GM10266 (cell line): ENCODE measurements around the gene NME4.
A peak's percentile ranks its signal among the peaks of the same experiment; 100 is the strongest.
"Not testable (repeated sequence)": the region's sequence is repeated elsewhere in the genome, so short reads cannot be mapped to it uniquely, and the experiment has no call there.

Source experiments
- DNase-seq: peaks from one replicate; pipeline ENCODE4 v3.0.0; 2012; ENCODE audit errors: extremely low spot score
- TF ChIP-seq, protein P1 (sequence below): IDR thresholded peaks from 2 replicates; pipeline ENCODE4 v1.5.1; 2012; ENCODE audit warnings: mild to moderate bottlenecking, low read depth; ENCODE audit not compliant: control insufficient read depth, insufficient read depth; ENCODE audit errors: missing control alignments

The NME4 gene

DNA sequence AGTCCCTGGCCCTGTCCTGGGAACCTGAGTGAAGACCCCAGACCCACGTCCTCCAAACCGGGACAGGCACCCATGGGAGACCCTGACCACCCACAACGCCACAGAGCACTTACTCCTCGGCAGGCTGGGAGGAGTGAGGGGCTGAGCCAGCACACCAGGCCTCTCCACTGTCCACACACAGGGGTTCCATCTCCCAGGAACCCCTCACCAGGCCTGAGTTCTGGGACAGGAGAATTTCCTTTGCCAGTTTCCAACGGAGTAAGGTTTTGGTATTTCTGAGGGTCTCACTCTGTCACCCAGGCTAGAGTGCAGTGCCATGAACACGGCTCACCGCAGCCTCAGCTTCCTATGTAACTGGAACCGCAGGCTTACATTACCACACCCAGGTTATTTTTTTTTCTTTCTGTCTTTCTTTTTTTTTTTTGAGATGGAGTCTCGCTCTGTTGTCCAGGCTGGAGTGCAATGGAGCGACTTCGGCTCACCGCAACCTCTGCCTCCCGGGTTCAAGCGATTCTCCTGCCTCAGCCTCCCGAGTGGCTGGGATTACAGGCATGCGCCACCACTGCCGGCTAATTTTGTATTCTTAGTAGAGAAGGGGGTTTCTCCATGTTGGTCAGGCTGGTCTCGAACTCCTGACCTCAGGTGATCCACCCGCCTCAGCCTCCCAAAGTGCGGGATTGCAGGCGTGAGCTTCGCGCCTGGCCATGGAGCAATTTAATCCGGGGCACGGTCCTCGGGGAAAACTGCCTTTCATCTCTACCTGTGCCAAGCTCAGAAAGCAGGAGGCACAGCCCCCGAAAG, 16.8 kb upstream of the NME4 start:
- no peak for DNase-seq
- TF ChIP-seq, protein P1, sequence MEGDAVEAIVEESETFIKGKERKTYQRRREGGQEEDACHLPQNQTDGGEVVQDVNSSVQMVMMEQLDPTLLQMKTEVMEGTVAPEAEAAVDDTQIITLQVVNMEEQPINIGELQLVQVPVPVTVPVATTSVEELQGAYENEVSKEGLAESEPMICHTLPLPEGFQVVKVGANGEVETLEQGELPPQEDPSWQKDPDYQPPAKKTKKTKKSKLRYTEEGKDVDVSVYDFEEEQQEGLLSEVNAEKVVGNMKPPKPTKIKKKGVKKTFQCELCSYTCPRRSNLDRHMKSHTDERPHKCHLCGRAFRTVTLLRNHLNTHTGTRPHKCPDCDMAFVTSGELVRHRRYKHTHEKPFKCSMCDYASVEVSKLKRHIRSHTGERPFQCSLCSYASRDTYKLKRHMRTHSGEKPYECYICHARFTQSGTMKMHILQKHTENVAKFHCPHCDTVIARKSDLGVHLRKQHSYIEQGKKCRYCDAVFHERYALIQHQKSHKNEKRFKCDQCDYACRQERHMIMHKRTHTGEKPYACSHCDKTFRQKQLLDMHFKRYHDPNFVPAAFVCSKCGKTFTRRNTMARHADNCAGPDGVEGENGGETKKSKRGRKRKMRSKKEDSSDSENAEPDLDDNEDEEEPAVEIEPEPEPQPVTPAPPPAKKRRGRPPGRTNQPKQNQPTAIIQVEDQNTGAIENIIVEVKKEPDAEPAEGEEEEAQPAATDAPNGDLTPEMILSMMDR = no peak

DNA sequence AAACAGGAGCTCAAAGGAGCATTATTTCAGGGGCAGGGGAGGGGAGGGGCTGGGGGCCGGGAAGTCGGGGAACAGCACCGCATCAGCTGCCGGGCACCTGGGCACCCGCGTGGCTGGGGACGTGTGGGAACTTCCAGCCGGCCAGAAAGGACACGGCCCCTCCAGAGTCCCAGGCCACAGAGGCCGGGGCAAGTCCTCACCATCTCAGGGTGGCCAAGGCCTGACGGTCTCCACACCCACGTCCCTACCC, 16.3 kb upstream of the NME4 start:
- DNase-seq = no peak
- TF ChIP-seq, protein P1 = no peak

DNA sequence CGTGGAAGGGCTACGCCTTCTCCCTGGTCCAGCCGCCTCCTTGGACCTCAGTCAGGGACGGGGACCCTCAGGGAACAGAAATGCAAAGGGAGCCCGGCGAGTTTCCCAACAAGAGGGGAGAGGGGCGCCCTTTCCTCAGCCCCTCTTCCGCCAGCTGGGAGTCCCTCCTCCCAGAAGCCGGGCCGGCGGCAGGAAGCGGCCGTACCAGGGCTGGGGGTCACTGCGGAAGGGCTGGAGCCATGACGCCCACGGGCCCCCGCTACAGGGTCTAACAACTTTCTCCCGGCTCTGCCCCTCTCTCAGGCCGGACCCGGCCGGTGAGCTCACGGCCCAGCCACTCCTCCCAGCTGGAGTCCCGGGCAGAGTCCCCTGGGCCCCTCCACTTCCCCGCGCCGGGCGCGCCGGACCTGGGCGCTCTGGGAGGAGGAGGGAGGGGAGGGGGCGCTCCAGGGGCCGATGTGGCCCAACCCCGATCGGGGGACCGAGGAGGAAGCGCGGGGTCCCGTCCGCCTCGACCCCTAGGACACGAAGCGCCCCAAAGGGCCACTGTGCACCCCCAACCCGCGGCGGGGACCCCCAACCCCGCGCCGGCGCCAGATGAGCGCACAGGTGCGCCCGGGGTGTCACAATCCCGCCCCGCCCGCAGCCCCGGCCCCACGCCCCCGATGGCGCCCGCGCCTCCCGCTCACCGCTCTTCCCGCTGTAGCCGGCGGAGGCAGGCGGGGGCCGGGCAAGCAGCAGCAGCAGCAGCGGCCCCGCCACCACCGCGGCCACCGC, 15.8 kb upstream of the NME4 start:
- TF ChIP-seq, protein P1 = no peak
- DNase-seq = no peak

DNA sequence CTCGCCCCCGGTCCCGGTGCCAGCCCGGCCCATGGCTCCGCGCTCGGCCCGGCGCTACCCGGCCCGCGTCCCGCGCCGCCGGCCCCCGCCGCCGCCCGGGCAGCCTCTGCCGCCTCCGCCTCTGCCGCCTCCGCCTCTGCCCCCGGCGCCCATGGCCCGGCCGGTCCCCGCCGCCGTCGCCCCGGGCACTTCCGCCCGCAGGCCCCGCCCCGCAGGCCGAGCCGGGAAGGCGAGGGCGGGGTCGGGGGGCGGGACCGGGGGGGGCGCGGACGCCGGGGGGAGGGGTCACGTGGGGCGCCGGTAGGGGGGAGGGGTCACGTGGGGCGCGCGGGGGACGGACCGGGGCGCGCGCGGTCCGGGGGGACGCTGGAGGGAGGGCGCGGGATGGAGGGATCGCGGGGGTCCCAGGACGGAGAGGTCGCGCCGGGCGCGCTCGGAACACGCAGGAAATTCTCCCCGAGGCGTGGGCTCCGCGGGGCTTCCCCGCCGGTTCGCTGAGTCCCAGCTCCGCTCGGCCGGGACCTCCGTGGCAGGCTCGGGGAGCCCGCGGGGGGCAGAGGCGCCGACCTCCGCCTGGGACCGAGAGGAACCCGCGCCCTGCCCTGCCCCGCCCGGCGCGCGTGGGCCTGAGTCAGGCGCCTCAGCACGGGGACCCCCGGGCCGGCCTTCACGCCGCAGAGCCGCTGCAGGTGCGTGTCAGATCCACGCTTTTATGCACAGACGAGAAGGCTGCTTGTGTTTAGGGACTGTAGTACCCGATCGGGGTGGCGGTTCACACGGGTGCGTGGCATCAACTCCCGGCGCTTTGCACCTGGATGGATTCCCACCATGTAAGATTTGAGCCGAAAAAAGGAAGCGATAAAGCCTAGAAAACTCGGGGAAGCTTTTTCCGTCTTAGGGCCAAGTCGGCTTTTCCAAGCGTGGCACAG, 14.9 kb upstream of the NME4 start, which contains the start of gene PGAP6:
Gene PGAP6 (minus strand): TSS at position 190 of the 929 bp plus-strand sequence. CDS start 157 bp downstream, at position 33.
- peak; percentile 99 for DNase-seq

DNA sequence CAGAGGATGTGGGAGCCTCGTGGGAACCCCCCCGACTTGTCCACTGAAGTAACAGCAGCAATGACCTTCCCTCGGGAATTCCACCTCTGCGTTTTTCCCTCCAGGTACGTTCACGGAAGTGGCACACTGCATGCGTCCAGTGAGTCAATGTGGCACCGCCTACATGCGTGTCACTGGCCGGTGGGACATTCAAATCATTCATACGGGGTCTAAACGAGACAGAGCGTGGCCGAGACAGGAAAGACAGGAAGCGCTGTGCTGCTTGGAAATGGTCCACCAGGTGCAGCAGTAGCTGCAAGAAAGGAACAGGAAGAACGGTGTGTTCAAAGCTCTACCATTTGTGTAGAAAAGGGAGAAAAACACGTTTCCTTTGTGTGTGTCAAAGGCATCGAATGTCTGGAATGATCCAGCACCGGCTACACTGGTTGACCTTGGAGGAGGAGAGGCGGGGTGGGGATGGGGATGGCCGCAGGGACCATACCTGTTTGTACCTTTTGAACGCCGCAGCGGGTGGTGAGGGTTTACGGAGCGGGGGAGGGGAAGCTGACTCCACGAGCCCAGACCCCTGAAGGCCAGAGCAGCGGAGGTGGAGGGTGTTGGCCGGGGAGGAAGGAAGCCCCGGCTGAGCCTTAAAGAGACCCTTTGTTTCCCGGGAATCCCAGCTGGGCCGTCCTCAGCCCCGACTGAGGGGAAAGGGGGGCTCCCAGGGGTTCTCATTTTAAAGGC, 13.5 kb upstream of the NME4 start:
- TF ChIP-seq, protein P1 = no peak

More for the DNA sequence above, 14.9 kb upstream of the NME4 start, which contains the start of gene PGAP6:
- TF ChIP-seq, protein P1 = no peak

DNA sequence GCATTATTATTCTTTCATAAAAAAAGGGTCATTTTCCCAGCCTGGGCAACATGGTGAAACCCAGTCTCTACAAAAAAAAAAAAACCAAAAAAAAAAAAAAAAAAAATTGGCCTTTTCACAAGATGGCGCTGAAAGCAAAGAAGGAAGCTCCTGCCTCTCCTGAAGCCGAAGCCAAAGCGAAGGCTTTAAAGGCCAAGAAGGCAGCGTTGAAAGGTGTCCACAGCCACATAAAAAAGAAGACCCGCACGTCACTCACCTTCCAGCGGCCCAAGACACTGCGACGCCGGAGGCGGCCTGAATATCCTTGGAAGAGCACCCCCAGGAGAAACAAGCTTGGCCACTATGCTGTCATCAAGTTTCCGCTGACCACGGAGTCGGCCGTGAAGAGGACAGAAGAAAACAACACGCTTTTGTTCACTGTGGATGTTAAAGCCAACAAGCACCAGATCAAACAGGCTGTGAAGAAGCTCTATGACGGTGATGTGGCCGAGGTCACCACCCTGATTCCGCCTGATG, 10.3 kb upstream of the NME4 start:
- no peak for DNase-seq
- TF ChIP-seq, protein P1 = no peak

More for the DNA sequence above, 13.5 kb upstream of the NME4 start:
- DNase-seq = no peak

DNA sequence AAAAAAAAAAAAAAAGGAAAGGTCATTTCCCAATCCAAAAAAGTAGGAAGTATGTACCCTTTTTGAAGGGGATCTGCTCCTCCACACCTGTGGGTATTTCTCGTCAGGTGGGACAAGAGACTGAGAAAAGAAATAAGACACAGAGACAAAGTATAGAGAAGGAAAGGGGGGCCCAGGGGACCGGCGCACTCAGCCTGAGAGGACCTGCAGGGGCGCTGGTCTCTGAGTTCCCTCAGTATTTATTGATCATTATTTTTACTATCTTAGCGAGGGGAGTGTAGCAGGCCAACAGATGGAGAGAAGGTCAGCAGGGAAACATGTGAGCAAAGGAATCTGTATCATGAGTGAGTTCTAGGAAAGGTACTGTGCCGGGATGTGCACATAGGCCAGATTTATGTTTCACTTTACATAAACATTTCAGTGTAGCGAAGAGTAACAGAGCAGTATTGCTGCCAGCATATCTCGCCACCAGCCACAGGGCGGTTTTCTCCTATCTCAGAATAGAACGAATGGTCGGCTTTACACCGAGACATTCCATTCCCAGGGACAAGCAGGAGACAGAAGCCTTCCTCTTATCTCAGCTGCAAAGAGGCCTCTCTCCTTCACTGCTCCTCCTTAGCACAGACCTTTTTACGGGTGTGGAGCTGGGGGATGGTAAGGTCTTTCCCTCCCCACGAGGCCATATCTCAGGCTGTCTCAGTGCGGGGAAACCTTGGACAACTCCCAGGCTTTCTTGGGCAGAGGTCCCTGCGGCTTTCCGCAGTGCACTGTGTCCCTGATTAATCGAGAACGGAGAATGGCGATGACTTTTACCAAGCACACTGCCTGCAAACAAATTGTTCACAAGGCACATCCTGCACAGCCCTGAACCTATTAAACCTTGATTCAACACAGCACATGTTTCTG, 9.0 kb upstream of the NME4 start:
- DNase-seq = not testable (repeated sequence)
